HG02610 (cell line): Measurements from ENCODE around the gene SPATA12.

ENCODE experiments used
- ATAC-seq: cut with Tn5 transposase; IDR thresholded peaks from one replicate; pipeline ENCODE4 v1.9.1; 2021; ENCODE audit warnings: mild to moderate bottlenecking, moderate library complexity; ENCODE audit not compliant: unreplicated experiment

SPATA12 gene

GRCh38 chr3:57110214-57110613 lies 49.8 kb downstream of the SPATA12 start:
- ATAC-seq: no peak

GRCh38 chr3:57110798-57111197 lies 50.3 kb downstream of the SPATA12 start:
- no peak for ATAC-seq

GRCh38 chr3:57112206-57112605 lies 51.7 kb downstream of the SPATA12 start:
- ATAC-seq: no peak

GRCh38 chr3:57116501-57116900 lies 56.0 kb downstream of the SPATA12 start:
- ATAC-seq: no peak

- no peak for ATAC-seq
Measured at GRCh38 chr3:57118254-57118653, 57.8 kb downstream of the SPATA12 start.

- no peak for ATAC-seq
Measured at GRCh38 chr3:57120040-57120439, 59.6 kb downstream of the SPATA12 start.

- no peak for ATAC-seq
Measured at GRCh38 chr3:57120451-57121174, 60.1 kb downstream of the SPATA12 start.
